ENCODE data around the gene SPRED2. TPM values are rescaled to one million over a fixed set of nuclear protein-coding genes. Genes with fewer than 3 reads are reported as not detected.

SPRED2 gene
- total RNA-seq: 10 to 100 TPM; 13.8 to 20.0 (median 16.3) TPM
- polyA plus RNA-seq: 10 to 100 TPM in 1 of 2 donors, 1 to 10 TPM in 1; 6.2 to 12.2 TPM

DNA sequence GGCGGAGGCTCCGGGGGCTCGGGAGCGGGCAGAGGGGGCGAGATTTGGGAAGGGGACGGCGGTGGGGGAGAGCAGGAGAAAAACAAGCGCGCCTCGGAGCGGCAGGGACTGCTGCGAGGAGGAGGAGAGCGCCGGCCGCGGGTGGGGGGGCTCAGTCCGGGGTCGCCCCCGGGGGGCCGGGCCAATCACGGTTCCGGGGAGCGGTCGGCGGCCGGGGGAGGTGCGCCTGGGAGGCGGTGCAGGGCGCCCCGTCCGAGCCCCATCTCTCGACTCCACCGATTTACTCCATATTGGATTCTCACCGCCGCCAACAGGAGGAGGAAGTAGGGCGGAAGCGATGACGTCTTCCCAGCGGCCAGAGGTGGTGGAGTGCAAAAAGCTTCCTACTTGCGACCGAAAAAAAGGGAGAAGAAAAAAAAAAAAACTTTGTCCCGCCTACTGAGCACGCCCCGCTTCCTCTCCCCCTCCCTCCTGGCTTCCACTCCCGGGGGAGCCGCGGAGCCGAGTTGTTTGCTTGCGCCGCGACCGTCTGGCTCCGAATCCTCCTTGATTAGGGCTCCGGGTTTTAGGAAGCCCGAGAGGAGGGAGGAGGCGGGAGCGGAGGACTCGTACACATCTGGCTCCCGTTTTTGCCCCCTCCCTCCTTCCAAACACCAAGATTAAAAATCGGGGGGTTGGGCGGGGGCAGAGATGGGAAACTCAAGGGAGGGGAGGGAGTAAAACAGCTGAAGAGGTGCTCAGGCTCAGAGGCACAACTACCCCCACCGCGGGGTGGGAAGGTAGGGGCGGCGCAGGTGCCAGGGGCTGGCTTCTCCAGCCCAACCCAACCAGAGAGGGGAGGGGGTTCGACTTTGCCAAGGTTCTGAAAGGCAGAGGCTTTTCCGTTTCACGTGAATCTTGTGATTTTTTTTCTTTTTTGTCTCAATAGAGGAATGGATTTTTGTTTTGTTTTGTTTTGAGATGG is at the start of gene SPRED2:
TSS of gene SPRED2 (minus strand) at position 373 of the 964 bp plus-strand sequence. CDS start 612 bp downstream, outside the sequence.
- H3K4me1 ChIP-seq: peaks cover 14 to 20% (median 19%) of the 10 kb centered on the region in 3 donors
- 1% methylated on average over 60 to 68 of the region's 68 CpGs for WGBS, 2 donors
- ATAC-seq (peak; percentile 66 to 76 (median 71)), FAIRE-seq (no peak), DNase-seq (peak; percentile 90 to 96 (median 94))
- H3K9me3 ChIP-seq: no peaks in the 10 kb centered on the region
- peak within 1 kb of the TSS; percentile 73 to 93 (median 89) for H3K4me3 ChIP-seq
- TF ChIP-seq, protein P1, sequence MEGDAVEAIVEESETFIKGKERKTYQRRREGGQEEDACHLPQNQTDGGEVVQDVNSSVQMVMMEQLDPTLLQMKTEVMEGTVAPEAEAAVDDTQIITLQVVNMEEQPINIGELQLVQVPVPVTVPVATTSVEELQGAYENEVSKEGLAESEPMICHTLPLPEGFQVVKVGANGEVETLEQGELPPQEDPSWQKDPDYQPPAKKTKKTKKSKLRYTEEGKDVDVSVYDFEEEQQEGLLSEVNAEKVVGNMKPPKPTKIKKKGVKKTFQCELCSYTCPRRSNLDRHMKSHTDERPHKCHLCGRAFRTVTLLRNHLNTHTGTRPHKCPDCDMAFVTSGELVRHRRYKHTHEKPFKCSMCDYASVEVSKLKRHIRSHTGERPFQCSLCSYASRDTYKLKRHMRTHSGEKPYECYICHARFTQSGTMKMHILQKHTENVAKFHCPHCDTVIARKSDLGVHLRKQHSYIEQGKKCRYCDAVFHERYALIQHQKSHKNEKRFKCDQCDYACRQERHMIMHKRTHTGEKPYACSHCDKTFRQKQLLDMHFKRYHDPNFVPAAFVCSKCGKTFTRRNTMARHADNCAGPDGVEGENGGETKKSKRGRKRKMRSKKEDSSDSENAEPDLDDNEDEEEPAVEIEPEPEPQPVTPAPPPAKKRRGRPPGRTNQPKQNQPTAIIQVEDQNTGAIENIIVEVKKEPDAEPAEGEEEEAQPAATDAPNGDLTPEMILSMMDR (IDR thresholded peaks at IDR 0.05): no peak
- H3K36me3 ChIP-seq: no peaks in the 10 kb centered on the region
- H3K27me3 ChIP-seq: no peaks in the 10 kb centered on the region
- intact Hi-C loops (cut with DNase I): loop anchor here in 1 of 3 donors (10.0 kb wide), 2 partner anchors 48 to 122 kb away; no protein-coding TSS in a partner anchor
- peak within 1 kb of the TSS; percentile 90 to 95 (median 92) for H3K27ac ChIP-seq

DNA sequence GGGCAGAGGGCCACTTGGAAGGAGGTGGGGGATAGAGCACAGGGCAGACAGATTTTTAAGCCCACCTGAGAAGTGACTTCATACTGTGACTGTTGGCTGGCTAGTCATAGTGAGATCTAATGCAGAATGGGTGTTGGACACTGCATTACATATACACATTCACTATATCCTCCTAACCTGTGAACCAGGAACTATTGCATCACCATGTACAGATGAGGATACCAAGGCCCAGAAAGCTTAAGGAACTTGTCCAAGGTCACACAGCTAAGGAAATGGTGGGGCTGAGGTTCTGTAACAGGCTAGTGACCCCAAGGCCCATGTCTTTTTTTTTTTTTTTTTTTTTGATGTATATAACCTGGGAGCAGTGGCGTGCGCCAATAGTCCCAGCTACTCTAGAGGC is 49.6 kb upstream of the SPRED2 start:
- intact Hi-C loops (cut with DNase I): no loop called here
- H3K9me3 ChIP-seq: no peaks in the 10 kb centered on the region
- WGBS, 2 donors: 93 to 100% methylated on average over 2 of the region's 2 CpGs
- DNase-seq (no peak), ATAC-seq (no peak), FAIRE-seq (no peak)
- H3K4me1 ChIP-seq: no peaks in the 10 kb centered on the region
- H3K27me3 ChIP-seq: no peaks in the 10 kb centered on the region
- H3K27ac ChIP-seq: no peak overlapping the region
- TF ChIP-seq, protein P1 (IDR thresholded peaks at IDR 0.05): no peak
- H3K36me3 ChIP-seq: no peaks in the 10 kb centered on the region
- H3K4me3 ChIP-seq: no peak overlapping the region

GRCh38 chr2:65479524-65479923 is 47.1 kb upstream of the SPRED2 start:
- TF ChIP-seq, protein P1 (IDR thresholded peaks at IDR 0.05): no peak
- ATAC-seq (no peak), FAIRE-seq (no peak), DNase-seq (no peak)
- no peak overlapping the region for H3K27ac ChIP-seq
- H3K36me3 ChIP-seq: no peaks in the 10 kb centered on the region
- no peaks in the 10 kb centered on the region for H3K27me3 ChIP-seq
- intact Hi-C loops (cut with DNase I): no loop called here
- no peaks in the 10 kb centered on the region for H3K9me3 ChIP-seq
- no peak overlapping the region for H3K4me3 ChIP-seq
- 73 to 74% methylated on average over 12 of the region's 12 CpGs for WGBS, 2 donors
- H3K4me1 ChIP-seq: no peaks in the 10 kb centered on the region

GRCh38 chr2:65478498-65479135 is 46.2 kb upstream of the SPRED2 start:
- H3K27me3 ChIP-seq: no peaks in the 10 kb centered on the region
- H3K36me3 ChIP-seq: no peaks in the 10 kb centered on the region
- FAIRE-seq: no peak
- no peak overlapping the region for H3K4me3 ChIP-seq
- DNase-seq: no peak
- no peaks in the 10 kb centered on the region for H3K9me3 ChIP-seq
- H3K27ac ChIP-seq: no peak overlapping the region
- no peak for ATAC-seq
- WGBS, 2 donors: 78 to 80% methylated on average over 7 of the region's 7 CpGs
- H3K4me1 ChIP-seq: no peaks in the 10 kb centered on the region
- TF ChIP-seq, protein P1 (IDR thresholded peaks at IDR 0.05): no peak
- intact Hi-C loops (cut with DNase I): no loop called here

All from pancreas (tissue), 10 donors.